ENCODE results near the gene MAPKAP1. TPM values are rescaled to one million over a fixed set of nuclear protein-coding genes. Genes with fewer than 3 reads are reported as not detected.

The MAPKAP1 gene
- total and polyA plus RNA-seq, 2 experiments from 2014 or later: 68.4 to 98.5 TPM

GRCh38 chr9:125423964-125424363 lies 283.0 kb downstream of the MAPKAP1 start:
- TF ChIP-seq EZH2phosphoT487 (IDR thresholded peaks at IDR 0.05; ENCODE audit: unreplicated experiment) (no peak), ZNF462 (CRISPR knock-in tag; IDR thresholded peaks at IDR 0.05) (no peak), REST (IDR thresholded peaks at IDR 0.05; ENCODE audit: unreplicated experiment) (no peak), NANOG (IDR thresholded peaks at IDR 0.05; ENCODE audit: borderline replicate concordance) (no peak), STAT1 (IDR thresholded peaks at IDR 0.05; ENCODE audit: unreplicated experiment) (no peak), ETS1 (IDR thresholded peaks at IDR 0.05) (no peak), CTCF (conservative IDR thresholded peaks at IDR 0.05; ENCODE audit: low read depth in 2 of 2) (no peak), EZH2 (IDR thresholded peaks at IDR 0.05; ENCODE audit: low read depth, unreplicated experiment) (no peak), JUNB (IDR thresholded peaks at IDR 0.05; ENCODE audit: unreplicated experiment) (no peak), ZNF114 (CRISPR knock-in tag; IDR thresholded peaks at IDR 0.05) (no peak)
- no peak overlapping the region for H3K27ac ChIP-seq (ENCODE audit: low read depth)
- ATAC-seq (no peak), DNase-seq (ENCODE audit: low spot score) (no peak)
- peaks cover 9% of the 10 kb centered on the region for H3K27me3 Mint-ChIP-seq (ENCODE audit: insufficient read depth, low read depth, poor library complexity)
- no peak overlapping the region for H3K4me3 ChIP-seq
- no peak overlapping the region for H3K4me2 ChIP-seq
- no peak overlapping the region for H2AFZ ChIP-seq
- H3K4me1 Mint-ChIP-seq: no peaks in the 10 kb centered on the region; the same call in 2 of the 3 replicates
- H3K4me3 Mint-ChIP-seq: no peak overlapping the region
- H3K36me3 ChIP-seq (ENCODE audit: insufficient read depth): no peaks in the 10 kb centered on the region
- H3K4me1 ChIP-seq (ENCODE audit: insufficient read depth): no peaks in the 10 kb centered on the region
- H3K36me3 Mint-ChIP-seq (ENCODE audit: low read depth): no peaks in the 10 kb centered on the region
- no peaks in the 10 kb centered on the region for H3K9me3 Mint-ChIP-seq
- no peaks in the 10 kb centered on the region for H3K9me2 ChIP-seq (ENCODE audit: insufficient read depth)
- H3K27ac Mint-ChIP-seq: no peak overlapping the region
- H3F3A ChIP-seq (replicated peaks; ENCODE audit: low read depth): no peaks in the 10 kb centered on the region
- no peaks in the 10 kb centered on the region for H3K27me3 ChIP-seq (ENCODE audit: insufficient read depth)
- H4K20me1 ChIP-seq (replicated peaks; ENCODE audit: insufficient read depth): no peaks in the 10 kb centered on the region
- H3K79me2 ChIP-seq (replicated peaks; ENCODE audit: insufficient read depth): no peaks in the 10 kb centered on the region

Measured in GM23338 (cell line).